ENCODE results near the gene COX4I1. TPM values are rescaled to one million over a fixed set of nuclear protein-coding genes. Genes with fewer than 3 reads are reported as not detected.

The COX4I1 gene
- total RNA-seq, 2 donors from 2014 or later, result 436 to 471 TPM

DNA sequence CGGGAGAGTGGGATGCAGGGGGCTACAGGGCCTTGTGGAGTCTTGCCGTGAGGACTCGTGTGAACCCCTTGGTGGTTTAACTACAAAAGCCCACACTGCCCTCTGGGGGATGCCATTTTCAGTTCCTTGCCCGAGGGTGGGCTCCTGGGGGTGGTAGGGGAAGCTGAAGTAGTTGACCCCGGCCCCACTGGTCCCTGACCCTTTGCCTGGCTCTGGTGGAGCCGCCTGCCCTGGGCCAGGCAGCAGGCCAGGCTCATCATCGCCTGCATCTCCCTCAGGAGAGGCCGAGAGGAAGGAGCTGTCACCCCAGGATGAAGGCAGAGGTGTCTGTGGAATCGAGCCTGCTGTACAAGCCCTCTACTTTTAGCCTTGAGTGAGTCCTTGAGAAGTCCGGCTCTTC is 10.2 kb downstream of the COX4I1 start:
- H3K4me3 ChIP-seq (ENCODE audit: low read length), result no peak overlapping the region
- no peak overlapping the region for H3K9ac ChIP-seq (ENCODE audit: extremely low read depth, low read length, poor library complexity, severe bottlenecking)
- Mint-ChIP-seq H3K4me3 (no peak overlapping the region), H3K9me3 (peaks cover 5% of the 10 kb centered on the region), H3K27me3 (ENCODE audit: insufficient read depth) (peaks cover 7% of the 10 kb centered on the region), H3K36me3 (ENCODE audit: low read depth) (peaks cover 30% of the 10 kb centered on the region), H3K4me1 (peaks cover 4% of the 10 kb centered on the region), H3K27ac (no peak overlapping the region)
- no peaks in the 10 kb centered on the region for H3K9me3 ChIP-seq (ENCODE audit: control insufficient read depth, low read length)
- H3K27me3 ChIP-seq (ENCODE audit: control insufficient read depth, insufficient read depth, low read length, poor library complexity, severe bottlenecking), result no peaks in the 10 kb centered on the region
- H3K4me1 ChIP-seq (ENCODE audit: control insufficient read depth, insufficient read depth, low read length), result no peaks in the 10 kb centered on the region
- no peak for DNase-seq
- TF ChIP-seq, protein P1, sequence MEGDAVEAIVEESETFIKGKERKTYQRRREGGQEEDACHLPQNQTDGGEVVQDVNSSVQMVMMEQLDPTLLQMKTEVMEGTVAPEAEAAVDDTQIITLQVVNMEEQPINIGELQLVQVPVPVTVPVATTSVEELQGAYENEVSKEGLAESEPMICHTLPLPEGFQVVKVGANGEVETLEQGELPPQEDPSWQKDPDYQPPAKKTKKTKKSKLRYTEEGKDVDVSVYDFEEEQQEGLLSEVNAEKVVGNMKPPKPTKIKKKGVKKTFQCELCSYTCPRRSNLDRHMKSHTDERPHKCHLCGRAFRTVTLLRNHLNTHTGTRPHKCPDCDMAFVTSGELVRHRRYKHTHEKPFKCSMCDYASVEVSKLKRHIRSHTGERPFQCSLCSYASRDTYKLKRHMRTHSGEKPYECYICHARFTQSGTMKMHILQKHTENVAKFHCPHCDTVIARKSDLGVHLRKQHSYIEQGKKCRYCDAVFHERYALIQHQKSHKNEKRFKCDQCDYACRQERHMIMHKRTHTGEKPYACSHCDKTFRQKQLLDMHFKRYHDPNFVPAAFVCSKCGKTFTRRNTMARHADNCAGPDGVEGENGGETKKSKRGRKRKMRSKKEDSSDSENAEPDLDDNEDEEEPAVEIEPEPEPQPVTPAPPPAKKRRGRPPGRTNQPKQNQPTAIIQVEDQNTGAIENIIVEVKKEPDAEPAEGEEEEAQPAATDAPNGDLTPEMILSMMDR (conservative IDR thresholded peaks at IDR 0.05), result no peak
- H3K36me3 ChIP-seq (ENCODE audit: control insufficient read depth, insufficient read depth, low read length), result peaks cover 27% of the 10 kb centered on the region
- 64 to 85% methylated on average over 3 to 10 of the region's 10 CpGs for WGBS, 2 experiments (ENCODE audit: insufficient coverage in 1 of 2, insufficient read length in 1 of 2)
- no peak overlapping the region for H3K27ac ChIP-seq (ENCODE audit: low read depth, low read length)

DNA sequence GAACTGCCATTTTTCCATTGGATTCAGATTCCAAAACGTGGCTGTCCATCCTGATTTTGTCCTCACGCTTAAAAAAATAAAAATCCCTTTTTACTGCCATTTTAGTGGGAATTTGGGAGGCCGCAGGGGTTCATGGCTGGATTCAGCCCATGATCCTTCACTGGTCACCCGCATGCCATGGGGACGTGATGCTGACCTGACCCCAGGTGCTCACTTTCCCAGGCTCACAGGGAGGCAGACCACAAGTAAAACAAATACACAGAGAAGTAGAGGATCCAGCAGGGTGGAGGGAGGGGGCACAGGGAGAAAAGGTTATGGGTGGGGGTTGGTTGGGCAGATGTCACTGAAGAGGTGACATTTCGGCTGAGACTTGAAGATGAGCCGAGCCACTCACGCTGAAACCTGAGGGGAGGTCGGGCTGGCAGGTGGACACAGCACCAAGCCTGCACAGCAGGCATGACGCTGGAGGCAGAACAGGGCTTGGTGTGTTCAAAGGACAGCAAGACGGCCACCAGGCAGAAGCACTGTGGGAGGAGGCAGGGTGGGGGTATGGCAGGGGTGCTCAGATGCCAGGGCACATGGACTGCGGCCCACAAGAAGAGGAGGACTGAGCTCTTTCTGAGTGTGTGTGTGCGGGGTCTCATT is 10.7 kb downstream of the COX4I1 start:
- H3K4me1 ChIP-seq (ENCODE audit: control insufficient read depth, insufficient read depth, low read length), result no peaks in the 10 kb centered on the region
- Mint-ChIP-seq H3K27ac (no peak overlapping the region), H3K27me3 (ENCODE audit: insufficient read depth) (peaks cover 7% of the 10 kb centered on the region), H3K4me3 (no peak overlapping the region), H3K36me3 (ENCODE audit: low read depth) (peaks cover 25% of the 10 kb centered on the region), H3K9me3 (peaks cover 5% of the 10 kb centered on the region), H3K4me1 (peaks cover 4% of the 10 kb centered on the region)
- H3K36me3 ChIP-seq (ENCODE audit: control insufficient read depth, insufficient read depth, low read length), result peaks cover 22% of the 10 kb centered on the region
- H3K9me3 ChIP-seq (ENCODE audit: control insufficient read depth, low read length), result no peaks in the 10 kb centered on the region
- WGBS, 2 experiments (ENCODE audit: insufficient coverage in 1 of 2, insufficient read length in 1 of 2), result 88 to 89% methylated on average over 8 to 13 of the region's 13 CpGs
- DNase-seq, result no peak
- no peaks in the 10 kb centered on the region for H3K27me3 ChIP-seq (ENCODE audit: control insufficient read depth, insufficient read depth, low read length, poor library complexity, severe bottlenecking)
- H3K9ac ChIP-seq (ENCODE audit: extremely low read depth, low read length, poor library complexity, severe bottlenecking), result no peak overlapping the region
- no peak overlapping the region for H3K4me3 ChIP-seq (ENCODE audit: low read length)
- no peak overlapping the region for H3K27ac ChIP-seq (ENCODE audit: low read depth, low read length)
- TF ChIP-seq, protein P1 (conservative IDR thresholded peaks at IDR 0.05), result no peak

DNA sequence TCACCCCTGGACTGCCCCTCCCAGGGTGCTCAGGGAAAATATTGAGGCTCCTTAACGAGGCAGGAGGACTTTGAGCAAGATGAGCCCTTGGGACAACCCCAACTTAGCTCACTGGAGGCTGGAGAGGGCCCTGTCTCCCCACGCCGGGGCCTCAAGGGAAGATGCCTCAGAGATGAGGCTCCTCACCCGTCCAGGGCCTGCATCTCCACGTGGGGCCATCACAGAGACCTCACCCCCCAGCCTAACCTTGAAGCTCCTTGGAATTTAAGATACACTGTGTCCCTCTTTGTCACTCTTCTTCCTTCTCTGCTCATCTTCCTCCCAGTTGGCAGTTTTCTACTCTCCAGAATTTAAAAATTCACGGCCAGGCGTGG is 11.2 kb downstream of the COX4I1 start:
- Histone ChIP-seq H3K36me3 (ENCODE audit: control insufficient read depth, insufficient read depth, low read length) (peaks cover 16% of the 10 kb centered on the region), H3K27me3 (ENCODE audit: control insufficient read depth, insufficient read depth, low read length, poor library complexity, severe bottlenecking) (no peaks in the 10 kb centered on the region), H3K9ac (ENCODE audit: extremely low read depth, low read length, poor library complexity, severe bottlenecking) (no peak overlapping the region), H3K9me3 (ENCODE audit: control insufficient read depth, low read length) (no peaks in the 10 kb centered on the region), H3K27ac (ENCODE audit: low read depth, low read length) (no peak overlapping the region), H3K4me1 (ENCODE audit: control insufficient read depth, insufficient read depth, low read length) (no peaks in the 10 kb centered on the region), H3K4me3 (ENCODE audit: low read length) (no peak overlapping the region)
- 89 to 93% methylated on average over 6 to 7 of the region's 7 CpGs for WGBS, 2 experiments (ENCODE audit: insufficient coverage in 1 of 2, insufficient read length in 1 of 2)
- Mint-ChIP-seq H3K4me1 (peaks cover 4% of the 10 kb centered on the region), H3K27ac (no peak overlapping the region), H3K9me3 (peaks cover 5% of the 10 kb centered on the region), H3K27me3 (ENCODE audit: insufficient read depth) (peaks cover 7% of the 10 kb centered on the region), H3K36me3 (ENCODE audit: low read depth) (peaks cover 20% of the 10 kb centered on the region), H3K4me3 (no peak overlapping the region)
- TF ChIP-seq, protein P1 (conservative IDR thresholded peaks at IDR 0.05), result no peak
- no peak for DNase-seq

All from endodermal cell (in vitro differentiated cells).